ENCODE measurements around the gene ABHD2. TPM values are rescaled to one million over a fixed set of nuclear protein-coding genes. Genes with fewer than 3 reads are reported as not detected.

ABHD2 gene
- total RNA-seq, 1 experiment from 2014 or later = 148 TPM

GRCh38 chr15:89125088-89125826, 37.0 kb downstream of the ABHD2 start:
- no peak overlapping the region for H2AFZ ChIP-seq
- no peaks in the 10 kb centered on the region for H3K9me2 ChIP-seq (ENCODE audit: insufficient read depth)
- no peak overlapping the region for H3K4me3 ChIP-seq
- H3K27ac ChIP-seq = no peak overlapping the region
- peaks cover 38% of the 10 kb centered on the region for H3K79me2 ChIP-seq (ENCODE audit: low read depth)
- TF ChIP-seq EZH2 (IDR thresholded peaks at IDR 0.05; ENCODE audit: low read depth) (no peak), CTCF (conservative IDR thresholded peaks at IDR 0.05) (no peak)
- H3K27me3 ChIP-seq (ENCODE audit: insufficient read depth, low read depth) = no peaks in the 10 kb centered on the region
- BruUV-seq (replicated peaks) = no TSS peak
- no peaks in the 10 kb centered on the region for H4K20me1 ChIP-seq (ENCODE audit: insufficient read depth)
- H3K36me3 ChIP-seq (ENCODE audit: low read depth) = peaks cover 42% of the 10 kb centered on the region
- peaks cover 39% of the 10 kb centered on the region for H3F3A ChIP-seq (ENCODE audit: insufficient read depth, low read depth)
- H3K4me1 ChIP-seq (replicated peaks; ENCODE audit: insufficient read depth) = peaks cover 72% of the 10 kb centered on the region
- H3K9me3 ChIP-seq (ENCODE audit: insufficient read depth, low read depth) = no peaks in the 10 kb centered on the region
- POLR2A ChIA-PET (ENCODE audit: unreplicated experiment) = no interaction called here
- H3K4me2 ChIP-seq = no peak overlapping the region
- no peak for DNase-seq
- intact Hi-C loops (cut with micrococcal nuclease; ENCODE audit: unreplicated experiment) = loop anchor here (5.0 kb wide), 1 partner anchor 38 kb away; the partner anchor contains the start of gene ABHD2
- CTCF ChIA-PET = no interaction called here

- intact Hi-C loops (cut with micrococcal nuclease; ENCODE audit: unreplicated experiment) = loop anchor here (5.0 kb wide), 1 partner anchor 39 kb away; the partner anchor contains the start of gene ABHD2
- no peak overlapping the region for H3K4me2 ChIP-seq
- no peak for DNase-seq
These were observed 37.8 kb downstream of the ABHD2 start for GRCh38 chr15:89126009-89126408.

More at GRCh38 chr15:89126009-89126408, 37.8 kb downstream of the ABHD2 start:
- no peak for TF ChIP-seq EZH2 (IDR thresholded peaks at IDR 0.05; ENCODE audit: low read depth)
- TF ChIP-seq CTCF (conservative IDR thresholded peaks at IDR 0.05) = no peak
- peaks cover 48% of the 10 kb centered on the region for H3K36me3 ChIP-seq (ENCODE audit: low read depth)
- no TSS peak for BruUV-seq (replicated peaks)
- ChIA-PET POLR2A (ENCODE audit: unreplicated experiment) (no interaction called here), CTCF (no interaction called here)
- H2AFZ ChIP-seq = no peak overlapping the region
- peak overlapping the region; percentile 52; the same call in 1 of the 2 replicates for H3K27ac ChIP-seq
- no peaks in the 10 kb centered on the region for H3K27me3 ChIP-seq (ENCODE audit: insufficient read depth, low read depth)
- H3K4me3 ChIP-seq = no peak overlapping the region
- H3K79me2 ChIP-seq (ENCODE audit: low read depth) = peaks cover 34% of the 10 kb centered on the region
- peaks cover 65% of the 10 kb centered on the region for H3K4me1 ChIP-seq (replicated peaks; ENCODE audit: insufficient read depth)
- H3K9me3 ChIP-seq (ENCODE audit: insufficient read depth, low read depth) = no peaks in the 10 kb centered on the region
- peaks cover 31% of the 10 kb centered on the region for H3F3A ChIP-seq (ENCODE audit: insufficient read depth, low read depth)
- H4K20me1 ChIP-seq (ENCODE audit: insufficient read depth) = no peaks in the 10 kb centered on the region
- no peaks in the 10 kb centered on the region for H3K9me2 ChIP-seq (ENCODE audit: insufficient read depth)
